DND-41 (cell line): ENCODE results near the gene GPATCH2.

Source experiments
- ATAC-seq: fragments of 200-7000 bp; cut with Tn5 transposase; 3 replicates; pipeline ENCODE4 v1.9.1; 2021; ENCODE audit warnings: low read depth; ENCODE audit not compliant: insufficient read depth
- DNase-seq: peaks from one replicate; pipeline ENCODE4 v3.0.0-alpha.2; 2020
- H2AFZ ChIP-seq: 2 replicates; pipeline ENCODE4 v1.6.0; 2012; ENCODE audit warnings: low read depth, low read length
- H3K27ac ChIP-seq: 2 replicates; pipeline ENCODE4 v1.5.1; 2012; ENCODE audit warnings: low read length, inconsistent platforms
- H3K27me3 ChIP-seq: fragments of 200-600 bp; sonication (generic); 2 replicates; pipeline ENCODE4 v1.6.0; 2012; ENCODE audit warnings: low read length, mild to moderate bottlenecking, inconsistent platforms; ENCODE audit not compliant: insufficient read depth, poor library complexity
- H3K36me3 ChIP-seq: 2 replicates; pipeline ENCODE4 v1.5.1; 2012; ENCODE audit warnings: low read length, inconsistent platforms; ENCODE audit not compliant: insufficient read depth
- H3K4me1 ChIP-seq: 2 replicates; pipeline ENCODE4 v1.5.1; 2012; ENCODE audit warnings: mild to moderate bottlenecking, low read length; ENCODE audit not compliant: insufficient read depth
- H3K4me2 ChIP-seq: 2 replicates; pipeline ENCODE4 v1.6.0; 2012; ENCODE audit warnings: mild to moderate bottlenecking, moderate library complexity, low read length, inconsistent platforms; ENCODE audit not compliant: insufficient read depth
- H3K4me3 ChIP-seq, 2 experiments: fragments of 200-600 bp in 1 of 2; shearing (Covaris generic) in 1 of 2; 2 replicates each; pipeline ENCODE4 v1.5.1; 2012 to 2016; ENCODE audit warnings: inconsistent platforms in 2 of 2, low read length in 2 of 2, mild to moderate bottlenecking in 2 of 2, low read depth in 1 of 2, moderate library complexity in 1 of 2
- H3K79me2 ChIP-seq: 2 replicates; pipeline ENCODE4 v1.6.0; 2012; ENCODE audit warnings: low read length, inconsistent platforms; ENCODE audit not compliant: insufficient read depth
- H3K9ac ChIP-seq: 2 replicates; pipeline ENCODE4 v1.6.0; 2012; ENCODE audit warnings: low read depth, mild to moderate bottlenecking, inconsistent platforms, low read length, moderate library complexity
- H3K9me3 ChIP-seq: 2 replicates; pipeline ENCODE4 v1.5.1; 2012; ENCODE audit warnings: low read length, moderate library complexity, mild to moderate bottlenecking, inconsistent platforms; ENCODE audit not compliant: insufficient read depth, severe bottlenecking
- H4K20me1 ChIP-seq: 2 replicates; pipeline ENCODE4 v1.6.0; 2012; ENCODE audit warnings: low read length; ENCODE audit not compliant: insufficient read depth
- CTCF ChIP-seq: IDR thresholded peaks from 2 replicates; pipeline ENCODE4 v1.5.1; 2012; ENCODE audit warnings: borderline replicate concordance, low read length, moderate library complexity, mild to moderate bottlenecking; ENCODE audit not compliant: poor library complexity, severe bottlenecking; ENCODE audit errors: extremely low read depth
- EZH2 ChIP-seq: IDR thresholded peaks from 3 replicates; pipeline ENCODE4 v1.6.1; 2012; ENCODE audit warnings: borderline replicate concordance, low read depth, mild to moderate bottlenecking, moderate library complexity, low read length, inconsistent platforms; ENCODE audit not compliant: severe bottlenecking

GPATCH2 gene

GRCh38 chr1:217553949-217554509 lies 76.9 kb downstream of the GPATCH2 start:
- H3K36me3 ChIP-seq: no peaks in the 10 kb centered on the region
- no peaks in the 10 kb centered on the region for H3K9me3 ChIP-seq
- DNase-seq (no peak), ATAC-seq (no peak)
- no peak overlapping the region for H2AFZ ChIP-seq
- H3K4me1 ChIP-seq: no peaks in the 10 kb centered on the region
- no peak overlapping the region for H3K4me3 ChIP-seq
- TF ChIP-seq EZH2 (no peak), CTCF (no peak)
- H3K9ac ChIP-seq: no peak overlapping the region
- H4K20me1 ChIP-seq: no peaks in the 10 kb centered on the region
- no peaks in the 10 kb centered on the region for H3K27me3 ChIP-seq
- no peaks in the 10 kb centered on the region for H3K79me2 ChIP-seq
- H3K27ac ChIP-seq: no peak overlapping the region
- H3K4me2 ChIP-seq: no peak overlapping the region

GRCh38 chr1:217552339-217552951 lies 78.4 kb downstream of the GPATCH2 start:
- Histone ChIP-seq H3K27me3 (no peaks in the 10 kb centered on the region), H3K9ac (no peak overlapping the region), H2AFZ (no peak overlapping the region), H3K36me3 (peaks cover 4% of the 10 kb centered on the region; the same call in 1 of the 2 replicates), H3K4me2 (no peak overlapping the region), H3K4me3 (no peak overlapping the region), H3K79me2 (no peaks in the 10 kb centered on the region), H3K4me1 (no peaks in the 10 kb centered on the region), H4K20me1 (no peaks in the 10 kb centered on the region), H3K9me3 (peaks cover 5% of the 10 kb centered on the region), H3K27ac (no peak overlapping the region)
- ATAC-seq (no peak), DNase-seq (no peak)
- TF ChIP-seq CTCF: no peak
- TF ChIP-seq EZH2: no peak

GRCh38 chr1:217542837-217543236 lies 88.1 kb downstream of the GPATCH2 start:
- ATAC-seq: 0 out of 3 replicates have a peak, but pooled peaks have one; percentile 24

More at GRCh38 chr1:217542837-217543236, 88.1 kb downstream of the GPATCH2 start:
- H2AFZ ChIP-seq: no peak overlapping the region
- no peaks in the 10 kb centered on the region for H3K79me2 ChIP-seq
- H3K4me1 ChIP-seq: no peaks in the 10 kb centered on the region
- TF ChIP-seq CTCF (no peak), EZH2 (no peak)
- H3K4me3 ChIP-seq: no peak overlapping the region
- no peak overlapping the region for H3K27ac ChIP-seq
- H3K9ac ChIP-seq: no peak overlapping the region
- no peaks in the 10 kb centered on the region for H4K20me1 ChIP-seq
- DNase-seq: no peak
- no peaks in the 10 kb centered on the region for H3K27me3 ChIP-seq
- peaks cover 5% of the 10 kb centered on the region for H3K9me3 ChIP-seq
- no peak overlapping the region for H3K4me2 ChIP-seq
- H3K36me3 ChIP-seq: peaks cover 3% of the 10 kb centered on the region; the same call in 1 of the 2 replicates
